HCT116 (cell line): ENCODE results near the gene DOCK10. TPM values are rescaled to one million over a fixed set of nuclear protein-coding genes. Genes with fewer than 3 reads are reported as not detected.

ENCODE experiments used
- ATAC-seq: fragments of 200-7000 bp; cut with Tn5 transposase; 2 replicates; pipeline ENCODE4 v1.9.1; 2020; ENCODE audit warnings: mild to moderate bottlenecking, moderate library complexity
- BruUV-seq: library from RNA; stranded (reverse); fragments of 400-500 nt; replicated peaks from 2 replicates; lab custom pipeline; 2021; lab: Mats Ljungman, UMichigan
- CTCF ChIA-PET: fragments of 300-600 bp; sonication (Branson Sonifier 250); formaldehyde crosslinking; loops from one replicate; lab custom pipeline; 2021; ENCODE audit warnings: antibody characterized with exemption; lab: Charles Lee
- POLR2A ChIA-PET: fragments of 300-600, 350-600 bp; sonication (Branson Sonifier 250); formaldehyde crosslinking; loops from one replicate; lab custom pipeline; 2021; ENCODE audit warnings: antibody characterized with exemption; lab: Charles Lee
- RAD21 ChIA-PET, 2 experiments: fragments of 300-600 bp; sonication (Branson Sonifier 250); formaldehyde crosslinking; loops; one replicate each; lab custom pipeline; 2023; ENCODE audit warnings: low total read pairs in 2 of 2; ENCODE audit not compliant: uncharacterized antibody in 2 of 2, unreplicated experiment in 2 of 2, low non-redundant PET in 1 of 2; lab: Charles Lee
- DNase-seq: peaks from one replicate; pipeline ENCODE4 v3.0.0-alpha.2; 2010; ENCODE audit warnings: low read depth, low spot score
- H2AFZ ChIP-seq: fragments of 200-600 bp; shearing (Covaris generic), sonication (generic); 2 replicates; pipeline ENCODE4 v1.6.1; 2017; ENCODE audit warnings: low read depth, mixed run types, mixed read lengths, antibody characterized with exemption, low read length; ENCODE audit not compliant: poor library complexity, severe bottlenecking
- H3K27ac ChIP-seq: 2 replicates; pipeline ENCODE4 v1.5.1; 2012; ENCODE audit warnings: low read depth, low read length
- H3K27me3 ChIP-seq: fragments of 200-600 bp; sonication (generic); 2 replicates; pipeline ENCODE4 v1.6.1; 2016; ENCODE audit warnings: mixed run types, low read length, mixed read lengths; ENCODE audit not compliant: insufficient read depth
- H3K36me3 ChIP-seq, 2 experiments: fragments of 200-500 bp in 1 of 2; fragments of 200-600 bp in 1 of 2; sonication (Bioruptor generic) in 1 of 2; sonication (generic) in 1 of 2; 2 replicates each; pipeline versions ENCODE4 v1.5.1 to v1.6.1; 2014 to 2016; ENCODE audit warnings: low read length in 2 of 2, inconsistent platforms in 1 of 2, mixed read lengths in 1 of 2, mixed run types in 1 of 2; ENCODE audit not compliant: insufficient read depth in 2 of 2, control insufficient read depth in 1 of 2
- H3K4me1 ChIP-seq, 2 experiments: fragments of 200-600 bp in 1 of 2; sonication (generic) in 1 of 2; 2 replicates each; pipeline versions ENCODE4 v1.5.1 to v1.6.1; 2012 to 2017; ENCODE audit warnings: low read length in 2 of 2, inconsistent platforms in 1 of 2, mild to moderate bottlenecking in 1 of 2, mixed read lengths in 1 of 2, mixed run types in 1 of 2, moderate library complexity in 1 of 2; ENCODE audit not compliant: insufficient read depth in 2 of 2, control insufficient read depth in 1 of 2
- H3K4me2 ChIP-seq: fragments of 200-600 bp; sonication (generic); 2 replicates; pipeline ENCODE4 v1.6.1; 2017; ENCODE audit warnings: mixed run types, low read length, mixed read lengths
- H3K4me3 ChIP-seq, 2 experiments: fragments of 200-600 bp in 1 of 2; sonication (generic) in 1 of 2; replicated peaks in 1 of 2; 2 replicates each; pipeline ENCODE4 v1.5.1; 2011 to 2016; ENCODE audit warnings: low read length in 2 of 2, control low read depth in 1 of 2, low read depth in 1 of 2, mild to moderate bottlenecking in 1 of 2, mixed read lengths in 1 of 2, mixed run types in 1 of 2
- H3K79me2 ChIP-seq: fragments of 200-600 bp; sonication (generic); 2 replicates; pipeline ENCODE4 v1.6.1; 2017; ENCODE audit warnings: mild to moderate bottlenecking, mixed run types, low read length, moderate library complexity, mixed read lengths; ENCODE audit not compliant: insufficient read depth
- H3K9ac ChIP-seq: fragments of 200-600 bp; sonication (generic); 2 replicates; pipeline ENCODE4 v1.6.1; 2016; ENCODE audit warnings: low read length, mixed read lengths
- H3K9me2 ChIP-seq: fragments of 200-600 bp; sonication (generic), shearing (Covaris generic); 2 replicates; pipeline ENCODE4 v1.6.1; 2017; ENCODE audit warnings: mixed run types, mild to moderate bottlenecking, moderate library complexity; ENCODE audit not compliant: insufficient read depth
- H3K9me3 ChIP-seq, 2 experiments: fragments of 200-500 bp in 1 of 2; fragments of 200-600 bp in 1 of 2; sonication (Bioruptor generic) in 1 of 2; sonication (generic) in 1 of 2; 2 replicates each; pipeline ENCODE4 v1.6.1; 2014 to 2017; ENCODE audit warnings: low read length in 2 of 2, mixed read lengths in 2 of 2, inconsistent platforms in 1 of 2, low read depth in 1 of 2, mild to moderate bottlenecking in 1 of 2, mixed run types in 1 of 2, moderate library complexity in 1 of 2; ENCODE audit not compliant: control insufficient read depth in 1 of 2, insufficient read depth in 1 of 2
- H4K20me1 ChIP-seq: fragments of 200-600 bp; sonication (generic), shearing (Covaris generic); 2 replicates; pipeline ENCODE4 v1.6.1; 2017; ENCODE audit warnings: mixed run types, mild to moderate bottlenecking, moderate library complexity; ENCODE audit not compliant: insufficient read depth
- EGR1 ChIP-seq: IDR thresholded peaks from 2 replicates; pipeline ENCODE4 v1.6.1; 2012; ENCODE audit warnings: low read depth
- JUND ChIP-seq: IDR thresholded peaks from 2 replicates; pipeline ENCODE4 v1.6.1; 2012
- SIN3A ChIP-seq: IDR thresholded peaks from 2 replicates; pipeline ENCODE4 v1.6.1; 2012; ENCODE audit warnings: low read depth
- SRF ChIP-seq: IDR thresholded peaks from 2 replicates; pipeline ENCODE4 v1.6.1; 2012; ENCODE audit warnings: low read depth
- TCF7L2 ChIP-seq: IDR thresholded peaks from 2 replicates; pipeline ENCODE4 v1.7.0; 2011; ENCODE audit warnings: borderline replicate concordance, inconsistent platforms; ENCODE audit not compliant: insufficient read depth, insufficient read length; ENCODE audit errors: extremely low read depth
- YY1 ChIP-seq: IDR thresholded peaks from 2 replicates; pipeline ENCODE4 v1.6.1; 2011; ENCODE audit warnings: low read length, low read depth, moderate library complexity, mild to moderate bottlenecking; ENCODE audit not compliant: insufficient replicate concordance; ENCODE audit errors: extremely low read depth
- ZFX ChIP-seq: fragments of 450-650 bp; IDR thresholded peaks from 2 replicates; pipeline ENCODE4 v1.6.1; 2017
- intact Hi-C: fragments of 100-400 bp; cut with micrococcal nuclease; formaldehyde crosslinking; loops from 2 replicates; pipeline ENCODE4 v1.10.0; 2022
- total RNA-seq: library from RNA; stranded (reverse); gene quantifications from one replicate; pipeline ENCODE4 v1.2.1, GENCODE V29; 2021; ENCODE audit not compliant: unreplicated experiment
- TF ChIP-seq, protein P1 (sequence below): IDR thresholded peaks from 2 replicates; pipeline ENCODE4 v1.6.1; 2011; ENCODE audit warnings: mild to moderate bottlenecking, low read length, moderate library complexity; ENCODE audit not compliant: insufficient replicate concordance; ENCODE audit errors: extremely low read depth
- TF ChIP-seq, protein P2 (sequence below), 3 experiments: fragments of 200-600 bp in 1 of 3; sonication (generic) in 1 of 3; IDR thresholded peaks in 2 of 3; conservative IDR thresholded peaks in 1 of 3; 2 replicates each; pipeline ENCODE4 v1.5.1; 2012 to 2017; ENCODE audit warnings: low read depth in 2 of 3, low read length in 2 of 3, antibody characterized with exemption in 1 of 3, borderline replicate concordance in 1 of 3, control low read depth in 1 of 3, mild to moderate bottlenecking in 1 of 3, mixed read lengths in 1 of 3, mixed run types in 1 of 3, moderate library complexity in 1 of 3; ENCODE audit not compliant: insufficient read depth in 1 of 3
- TF ChIP-seq, protein P3 (sequence below): IDR thresholded peaks from 2 replicates; pipeline ENCODE4 v1.6.1; 2012
- TF ChIP-seq, protein P4 (sequence below): IDR thresholded peaks from 2 replicates; pipeline ENCODE4 v1.6.1; 2012

The DOCK10 gene
- total RNA-seq, 1 experiment from 2014 or later: 0.54 TPM

DNA sequence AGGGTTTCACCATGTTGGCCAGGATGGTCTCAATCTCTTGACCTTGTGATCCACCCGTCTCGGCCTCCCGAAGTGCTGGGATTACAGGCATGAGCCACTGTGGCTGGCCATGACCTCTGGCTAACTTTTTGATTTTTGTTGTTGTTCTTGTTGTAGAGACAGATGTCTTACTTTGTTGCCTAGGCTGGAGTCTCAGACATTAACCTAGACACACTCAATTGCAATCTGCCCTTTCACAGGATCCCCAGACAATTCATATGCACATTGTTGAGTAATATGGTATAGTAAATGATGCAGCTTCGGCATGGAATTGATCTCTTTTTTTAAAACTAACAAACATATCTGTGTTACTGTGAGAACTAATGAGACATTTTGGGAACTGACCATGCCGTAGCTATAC is 195.6 kb downstream of the DOCK10 start:
- ChIA-PET RAD21 (no interaction called here), CTCF (no interaction called here)
- intact Hi-C loops: no loop called here

More for the DNA sequence above, 195.6 kb downstream of the DOCK10 start:
- TF ChIP-seq, protein P1, sequence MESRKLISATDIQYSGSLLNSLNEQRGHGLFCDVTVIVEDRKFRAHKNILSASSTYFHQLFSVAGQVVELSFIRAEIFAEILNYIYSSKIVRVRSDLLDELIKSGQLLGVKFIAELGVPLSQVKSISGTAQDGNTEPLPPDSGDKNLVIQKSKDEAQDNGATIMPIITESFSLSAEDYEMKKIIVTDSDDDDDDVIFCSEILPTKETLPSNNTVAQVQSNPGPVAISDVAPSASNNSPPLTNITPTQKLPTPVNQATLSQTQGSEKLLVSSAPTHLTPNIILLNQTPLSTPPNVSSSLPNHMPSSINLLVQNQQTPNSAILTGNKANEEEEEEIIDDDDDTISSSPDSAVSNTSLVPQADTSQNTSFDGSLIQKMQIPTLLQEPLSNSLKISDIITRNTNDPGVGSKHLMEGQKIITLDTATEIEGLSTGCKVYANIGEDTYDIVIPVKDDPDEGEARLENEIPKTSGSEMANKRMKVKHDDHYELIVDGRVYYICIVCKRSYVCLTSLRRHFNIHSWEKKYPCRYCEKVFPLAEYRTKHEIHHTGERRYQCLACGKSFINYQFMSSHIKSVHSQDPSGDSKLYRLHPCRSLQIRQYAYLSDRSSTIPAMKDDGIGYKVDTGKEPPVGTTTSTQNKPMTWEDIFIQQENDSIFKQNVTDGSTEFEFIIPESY: no peak
- TF ChIP-seq ZFX: no peak
- no peak for TF ChIP-seq SRF
- no peak for TF ChIP-seq YY1
- TF ChIP-seq, protein P2, sequence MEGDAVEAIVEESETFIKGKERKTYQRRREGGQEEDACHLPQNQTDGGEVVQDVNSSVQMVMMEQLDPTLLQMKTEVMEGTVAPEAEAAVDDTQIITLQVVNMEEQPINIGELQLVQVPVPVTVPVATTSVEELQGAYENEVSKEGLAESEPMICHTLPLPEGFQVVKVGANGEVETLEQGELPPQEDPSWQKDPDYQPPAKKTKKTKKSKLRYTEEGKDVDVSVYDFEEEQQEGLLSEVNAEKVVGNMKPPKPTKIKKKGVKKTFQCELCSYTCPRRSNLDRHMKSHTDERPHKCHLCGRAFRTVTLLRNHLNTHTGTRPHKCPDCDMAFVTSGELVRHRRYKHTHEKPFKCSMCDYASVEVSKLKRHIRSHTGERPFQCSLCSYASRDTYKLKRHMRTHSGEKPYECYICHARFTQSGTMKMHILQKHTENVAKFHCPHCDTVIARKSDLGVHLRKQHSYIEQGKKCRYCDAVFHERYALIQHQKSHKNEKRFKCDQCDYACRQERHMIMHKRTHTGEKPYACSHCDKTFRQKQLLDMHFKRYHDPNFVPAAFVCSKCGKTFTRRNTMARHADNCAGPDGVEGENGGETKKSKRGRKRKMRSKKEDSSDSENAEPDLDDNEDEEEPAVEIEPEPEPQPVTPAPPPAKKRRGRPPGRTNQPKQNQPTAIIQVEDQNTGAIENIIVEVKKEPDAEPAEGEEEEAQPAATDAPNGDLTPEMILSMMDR (IDR thresholded peaks at IDR 0.05 in 2 of 3, conservative IDR thresholded peaks at IDR 0.05 in 1 of 3; ENCODE audit: borderline replicate concordance in 1 of 3, insufficient read depth in 1 of 3, low read depth in 2 of 3, low read length in 2 of 3): no peak
- TF ChIP-seq TCF7L2: no peak
- no peak for TF ChIP-seq SIN3A
- TF ChIP-seq, protein P3, sequence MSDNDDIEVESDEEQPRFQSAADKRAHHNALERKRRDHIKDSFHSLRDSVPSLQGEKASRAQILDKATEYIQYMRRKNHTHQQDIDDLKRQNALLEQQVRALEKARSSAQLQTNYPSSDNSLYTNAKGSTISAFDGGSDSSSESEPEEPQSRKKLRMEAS: no peak
- no peak for TF ChIP-seq JUND
- TF ChIP-seq EGR1: no peak
- TF ChIP-seq, protein P4, sequence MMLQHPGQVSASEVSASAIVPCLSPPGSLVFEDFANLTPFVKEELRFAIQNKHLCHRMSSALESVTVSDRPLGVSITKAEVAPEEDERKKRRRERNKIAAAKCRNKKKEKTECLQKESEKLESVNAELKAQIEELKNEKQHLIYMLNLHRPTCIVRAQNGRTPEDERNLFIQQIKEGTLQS: no peak
- TF ChIP-seq, all 23 proteins: peak for 0
- no TSS peak for BruUV-seq
- Histone ChIP-seq H4K20me1 (no peaks in the 10 kb centered on the region), H3K27me3 (no peaks in the 10 kb centered on the region; the same call in 1 of the 2 replicates), H3K9ac (no peak overlapping the region), H3K4me2 (no peak overlapping the region), H3K36me3 (no peaks in the 10 kb centered on the region), H3K27ac (no peak overlapping the region), H2AFZ (no peak overlapping the region), H3K9me2 (no peaks in the 10 kb centered on the region), H3K79me2 (no peaks in the 10 kb centered on the region), H3K4me3 (no peak overlapping the region), H3K4me1 (peaks cover 3 to 14% of the 10 kb centered on the region in 2 experiments; a peak in 3 of 4 replicates), H3K9me3 (no peaks in the 10 kb centered on the region)
- DNase-seq: no peak
- POLR2A ChIA-PET: no interaction called here
- no peak for ATAC-seq
